H9 (cell line): ENCODE measurements around the gene MAP2K7. TPM values are rescaled to one million over a fixed set of nuclear protein-coding genes. Genes with fewer than 3 reads are reported as not detected.

ENCODE experiments used
- DNase-seq: peaks from one replicate; pipeline ENCODE4 v3.0.0-alpha.2; 2017
- H2AFZ ChIP-seq: one replicate; pipeline ENCODE4 v1.6.1; 2013; ENCODE audit warnings: mild to moderate bottlenecking, low read length, control low read depth, moderate library complexity
- H2AK5ac ChIP-seq: 2 replicates; pipeline ENCODE4 v1.6.1; 2013; ENCODE audit warnings: low read length, control low read depth, mixed read lengths; ENCODE audit not compliant: insufficient read length
- H2BK120ac ChIP-seq: one replicate; pipeline ENCODE4 v1.6.1; 2013; ENCODE audit warnings: low read depth, mild to moderate bottlenecking, low read length, control low read depth, inconsistent platforms; ENCODE audit not compliant: poor library complexity, severe bottlenecking
- H2BK12ac ChIP-seq: 2 replicates; pipeline ENCODE4 v1.6.1; 2013; ENCODE audit warnings: low read length, control low read depth, mixed read lengths, low read depth; ENCODE audit not compliant: insufficient read length
- H2BK15ac ChIP-seq: 2 replicates; pipeline ENCODE4 v1.6.1; 2013; ENCODE audit warnings: low read depth, low read length, control low read depth
- H2BK20ac ChIP-seq: one replicate; pipeline ENCODE4 v1.6.1; 2013; ENCODE audit warnings: low read depth, mild to moderate bottlenecking, low read length, control low read depth, inconsistent platforms; ENCODE audit not compliant: poor library complexity, severe bottlenecking
- H2BK5ac ChIP-seq: 2 replicates; pipeline ENCODE4 v1.6.1; 2013; ENCODE audit warnings: low read length, control low read depth, mixed read lengths; ENCODE audit not compliant: insufficient read length
- H3K14ac ChIP-seq: 2 replicates; pipeline ENCODE4 v1.6.1; 2013; ENCODE audit warnings: low read length, control low read depth; ENCODE audit not compliant: insufficient read depth
- H3K18ac ChIP-seq: 2 replicates; pipeline ENCODE4 v1.6.1; 2013; ENCODE audit warnings: low read depth, mild to moderate bottlenecking, mixed read lengths, low read length, control low read depth; ENCODE audit not compliant: insufficient read length
- H3K23ac ChIP-seq: 2 replicates; pipeline ENCODE4 v1.6.1; 2013; ENCODE audit warnings: low read length, control low read depth, mixed read lengths, low read depth; ENCODE audit not compliant: insufficient read length
- H3K23me2 ChIP-seq: 2 replicates; pipeline ENCODE4 v1.6.1; 2013; ENCODE audit warnings: low read depth, mild to moderate bottlenecking, mixed read lengths, low read length, control low read depth; ENCODE audit not compliant: insufficient read length, poor library complexity, severe bottlenecking
- H3K27ac ChIP-seq: 2 replicates; pipeline ENCODE4 v1.5.1; 2013; ENCODE audit warnings: low read length, control low read depth, mixed read lengths, low read depth; ENCODE audit not compliant: insufficient read length
- H3K27me3 ChIP-seq: 2 replicates; pipeline ENCODE4 v1.6.1; 2013; ENCODE audit warnings: low read length, control low read depth, inconsistent platforms; ENCODE audit not compliant: insufficient read depth
- H3K4ac ChIP-seq: 2 replicates; pipeline ENCODE4 v1.6.1; 2013; ENCODE audit warnings: low read depth, mild to moderate bottlenecking, control low read depth, inconsistent platforms, low read length, moderate library complexity
- H3K4me1 ChIP-seq: 2 replicates; pipeline ENCODE4 v1.6.1; 2013; ENCODE audit warnings: low read length, control low read depth, inconsistent platforms; ENCODE audit not compliant: insufficient read depth
- H3K4me2 ChIP-seq: 2 replicates; pipeline ENCODE4 v1.6.1; 2013; ENCODE audit warnings: low read length, control low read depth, mixed read lengths; ENCODE audit not compliant: insufficient read length, insufficient read depth
- H3K56ac ChIP-seq: 2 replicates; pipeline ENCODE4 v1.6.1; 2013; ENCODE audit warnings: low read depth, mild to moderate bottlenecking, mixed read lengths, low read length, control low read depth; ENCODE audit not compliant: insufficient read length
- H3K79me1 ChIP-seq: 2 replicates; pipeline ENCODE4 v1.6.1; 2013; ENCODE audit warnings: low read depth, mild to moderate bottlenecking, moderate library complexity, low read length, control low read depth, inconsistent platforms; ENCODE audit not compliant: insufficient read depth, poor library complexity, severe bottlenecking
- H3K79me2 ChIP-seq: 2 replicates; pipeline ENCODE4 v1.6.1; 2013; ENCODE audit warnings: low read length, control low read depth, inconsistent platforms; ENCODE audit not compliant: insufficient read depth
- H3K9ac ChIP-seq: 2 replicates; pipeline ENCODE4 v1.6.1; 2013; ENCODE audit warnings: low read length, control low read depth, mixed read lengths; ENCODE audit not compliant: insufficient read length; ENCODE audit errors: extremely low read depth
- H3K9me3 ChIP-seq: one replicate; pipeline ENCODE4 v1.6.1; 2013; ENCODE audit warnings: low read depth, low read length, inconsistent platforms; ENCODE audit not compliant: control insufficient read depth
- H3T11ph ChIP-seq: one replicate; pipeline ENCODE4 v1.6.1; 2013; ENCODE audit warnings: mild to moderate bottlenecking, low read length, control low read depth, inconsistent platforms
- H4K20me1 ChIP-seq: one replicate; pipeline ENCODE4 v1.6.1; 2013; ENCODE audit not compliant: control insufficient read depth, insufficient read length, insufficient read depth
- H4K5ac ChIP-seq: 2 replicates; pipeline ENCODE4 v1.6.1; 2013; ENCODE audit warnings: low read depth, mild to moderate bottlenecking, mixed read lengths, low read length, control low read depth; ENCODE audit not compliant: insufficient read length
- H4K8ac ChIP-seq: replicated peaks from 2 replicates; pipeline ENCODE4 v1.6.1; 2013; ENCODE audit warnings: low read length, control low read depth, mixed read lengths, low read depth; ENCODE audit not compliant: insufficient read length
- H4K91ac ChIP-seq: 2 replicates; pipeline ENCODE4 v1.6.1; 2013; ENCODE audit warnings: low read depth, mild to moderate bottlenecking, moderate library complexity, mixed read lengths, low read length, control low read depth; ENCODE audit not compliant: insufficient read length
- H3K27ac Mint-ChIP-seq, 3 experiments: 2 replicates in 2 of 3; 3 replicates in 1 of 3; pipeline ENCODE4 v1.8.0; 2020 to 2021; ENCODE audit warnings: mixed read lengths in 3 of 3, mild to moderate bottlenecking in 1 of 3, moderate library complexity in 1 of 3
- H3K27me3 Mint-ChIP-seq: 2 replicates; pipeline ENCODE4 v1.8.0; 2021; ENCODE audit warnings: low read depth, mild to moderate bottlenecking, moderate library complexity, mixed read lengths
- H3K36me3 Mint-ChIP-seq, 3 experiments: 2 replicates in 2 of 3; 3 replicates in 1 of 3; pipeline ENCODE4 v1.8.0; 2020 to 2021; ENCODE audit warnings: low read depth in 3 of 3, mixed read lengths in 3 of 3; ENCODE audit not compliant: insufficient read depth in 1 of 3
- H3K4me1 Mint-ChIP-seq, 2 experiments: 2 replicates each; pipeline ENCODE4 v1.8.0; 2020; ENCODE audit warnings: mixed read lengths in 2 of 2
- H3K4me3 Mint-ChIP-seq, 2 experiments: 2 replicates in 1 of 2; 3 replicates in 1 of 2; pipeline ENCODE4 v1.8.0; 2020 to 2021; ENCODE audit warnings: mild to moderate bottlenecking in 2 of 2, mixed read lengths in 2 of 2, moderate library complexity in 1 of 2
- H3K9me3 Mint-ChIP-seq, 2 experiments: 2 replicates in 1 of 2; 3 replicates in 1 of 2; pipeline ENCODE4 v1.8.0; 2020; ENCODE audit warnings: mild to moderate bottlenecking in 2 of 2, mixed read lengths in 2 of 2, moderate library complexity in 1 of 2
- CTCF ChIP-seq: fragments of 200-600 bp; sonication (generic); conservative IDR thresholded peaks from 3 replicates; pipeline ENCODE4 v1.8.0; 2021; ENCODE audit warnings: antibody characterized with exemption, mild to moderate bottlenecking
- WGBS: extraction: QIAGEN DNeasy Blood & Tissue Kit; methylation state at CpG from one replicate; pipeline ENCODE4 v1.1.7; 2013; ENCODE audit warnings: missing lambda C conversion rate, low lambda C conversion rate, mixed read lengths; ENCODE audit not compliant: insufficient read length; ENCODE audit errors: extremely low coverage; 5-methylcytosine and 5-hydroxymethylcytosine counted together
- total RNA-seq: library from RNA; stranded (reverse); gene quantifications from 2 replicates; pipeline ENCODE4 v1.2.1, GENCODE V29; 2021

Gene MAP2K7
- total RNA-seq, 1 experiment from 2014 or later: 48.1 TPM

- Histone ChIP-seq H3K9ac (no peak within 1 kb of the TSS), H2BK5ac (no peak within 1 kb of the TSS), H3K4me2 (peak within 1 kb of the TSS; percentile 82), H4K20me1 (no peaks in the 10 kb centered on the region), H3K56ac (no peak within 1 kb of the TSS), H3K4ac (no peak within 1 kb of the TSS), H3K18ac (no peak within 1 kb of the TSS), H3K79me2 (no peaks in the 10 kb centered on the region; the same call in 1 of the 2 replicates), H3T11ph (no peak within 1 kb of the TSS), H3K14ac (no peak within 1 kb of the TSS), H2BK12ac (peak within 1 kb of the TSS; percentile 7), H2AFZ (no peak within 1 kb of the TSS), H4K8ac (no peak within 1 kb of the TSS), H4K91ac (no peak within 1 kb of the TSS), H3K27me3 (no peaks in the 10 kb centered on the region), H3K23me2 (peaks cover 3% of the 10 kb centered on the region), H3K9me3 (no peaks in the 10 kb centered on the region), H3K27ac (no peak within 1 kb of the TSS), H3K4me1 (no peaks in the 10 kb centered on the region), H3K79me1 (no peaks in the 10 kb centered on the region), H2BK20ac (no peak within 1 kb of the TSS), H2AK5ac (no peak within 1 kb of the TSS), H4K5ac (no peak within 1 kb of the TSS), H3K23ac (no peak within 1 kb of the TSS), H2BK15ac (no peak within 1 kb of the TSS), H2BK120ac (no peak within 1 kb of the TSS)
- H3K4me3 Mint-ChIP-seq: peak within 1 kb of the TSS; percentile 65 to 80
- TF ChIP-seq CTCF: no peak
- peaks cover 1 to 3% of the 10 kb centered on the region in 2 experiments; a peak in 3 of 5 replicates for H3K9me3 Mint-ChIP-seq
- H3K27me3 Mint-ChIP-seq: peaks cover 27% of the 10 kb centered on the region
- WGBS: no CpG with 5 or more reads among the region's 53 CpGs
- DNase-seq: peak; percentile 89
- H3K36me3 Mint-ChIP-seq: no peaks in the 10 kb centered on the region
- peaks cover 4 to 11% of the 10 kb centered on the region in 2 experiments for H3K4me1 Mint-ChIP-seq
- H3K27ac Mint-ChIP-seq: no peak within 1 kb of the TSS
These were observed 15.4 kb upstream of the MAP2K7 start, which contains the start of gene LRRC8E for GRCh38 chr19:7888145-7888825. Gene LRRC8E, plus strand, starts transcription at chr19:7888510. Its CDS starts 7,094 bp downstream, at chr19:7895604.
